Activated T-cell treated with anti-CD3 and anti-CD28 coated beads, Interleukin-2, amount 50 U/mL, for 1 hour (primary cell): ENCODE measurements around the gene KAT14.
"Not testable (repeated sequence)": the region's sequence is repeated elsewhere in the genome, so short reads cannot be mapped to it uniquely, and the experiment has no call there.

Experiments used
- DNase-seq: peaks from one replicate; pipeline ENCODE4 v3.0.0-alpha.2; 2020

KAT14 gene

DNA sequence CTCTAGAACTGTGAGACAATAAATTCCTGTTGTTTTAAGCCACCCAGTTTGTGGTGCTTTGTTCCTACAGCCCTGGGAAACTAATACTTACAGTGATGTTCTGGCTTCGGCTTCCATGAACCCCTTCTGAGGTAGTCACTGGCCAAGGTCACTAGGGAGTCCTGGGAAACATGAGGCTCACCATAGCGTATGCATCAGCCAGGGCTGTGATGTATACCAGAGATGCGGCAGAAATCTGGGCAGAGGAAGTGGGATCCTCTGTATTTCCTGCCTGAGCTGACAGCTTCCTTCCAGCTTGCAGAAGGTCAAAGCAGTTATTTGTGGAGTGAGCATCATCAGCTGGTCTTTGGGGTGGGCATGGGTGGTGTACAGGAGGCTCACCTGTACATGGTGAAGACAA, 27.9 kb downstream of the KAT14 start:
- DNase-seq = no peak

DNA sequence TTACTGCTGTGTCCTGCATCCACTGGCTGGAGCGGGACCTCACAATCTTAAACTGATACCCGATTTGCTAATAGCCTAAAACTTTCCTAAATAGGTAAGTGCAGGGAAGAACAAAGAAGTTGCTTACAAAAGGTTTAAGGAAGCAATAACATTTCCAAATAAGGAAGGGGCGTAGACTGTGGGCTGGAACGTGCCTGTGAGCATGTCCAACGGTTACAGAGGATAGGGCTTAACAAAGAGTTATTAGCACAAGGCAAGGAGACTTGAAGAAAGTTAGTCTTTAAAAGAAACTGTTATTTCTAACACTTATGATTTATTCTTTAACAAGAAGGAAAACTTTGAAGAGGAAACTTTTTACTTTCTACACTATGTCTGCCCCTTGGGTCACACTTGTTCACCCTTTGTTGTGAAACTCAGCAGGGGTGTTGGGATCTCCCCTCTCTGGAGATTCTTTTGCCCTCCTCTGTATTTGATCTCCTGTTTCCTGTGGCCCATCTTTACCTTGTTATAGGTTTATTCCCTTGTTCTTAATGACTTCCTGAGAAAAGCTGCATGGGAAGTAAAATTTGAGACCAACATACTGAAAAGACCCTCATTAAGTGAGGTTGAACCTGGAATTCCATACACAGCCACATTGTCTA, 28.7 kb downstream of the KAT14 start:
- DNase-seq = no peak

DNA sequence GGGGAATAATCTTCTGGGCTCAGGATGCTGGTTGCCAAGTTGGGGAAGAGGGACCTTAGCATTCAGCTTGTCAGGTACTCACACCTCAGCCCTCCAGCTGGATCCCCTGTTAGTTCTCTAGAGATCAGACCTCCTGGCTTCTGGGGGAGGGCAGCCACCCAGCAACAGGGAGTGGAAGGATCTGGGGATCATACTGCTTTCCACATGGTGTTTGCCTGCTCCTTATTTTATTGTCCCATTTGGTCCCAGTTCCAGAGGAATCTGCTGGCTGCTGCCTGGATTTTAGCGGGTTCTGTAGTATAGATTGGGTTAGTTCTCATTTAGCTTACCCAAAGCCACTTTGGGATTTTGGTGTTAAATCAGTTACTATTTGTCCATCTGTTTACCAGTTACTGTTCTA, 29.3 kb downstream of the KAT14 start:
- no peak for DNase-seq

DNA sequence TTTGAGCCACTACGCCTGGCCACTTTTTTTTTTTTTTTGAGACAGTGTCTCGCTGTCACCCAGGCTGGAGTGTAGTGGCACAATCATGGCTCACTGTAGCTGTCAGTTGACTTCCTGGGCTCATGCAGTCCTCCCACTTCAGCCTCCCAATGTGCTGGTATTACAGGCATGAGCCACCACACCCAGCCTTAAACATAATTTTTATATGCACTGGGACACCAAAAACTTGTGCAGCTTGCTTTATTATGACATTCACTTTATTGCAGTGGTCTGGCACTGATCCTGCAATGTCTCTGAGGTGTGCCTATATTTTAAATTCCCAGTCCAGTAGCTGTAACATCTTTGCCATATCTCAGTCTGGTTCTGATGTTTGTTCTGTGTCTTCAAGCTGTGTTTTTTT, 34.7 kb downstream of the KAT14 start:
- DNase-seq = no peak

DNA sequence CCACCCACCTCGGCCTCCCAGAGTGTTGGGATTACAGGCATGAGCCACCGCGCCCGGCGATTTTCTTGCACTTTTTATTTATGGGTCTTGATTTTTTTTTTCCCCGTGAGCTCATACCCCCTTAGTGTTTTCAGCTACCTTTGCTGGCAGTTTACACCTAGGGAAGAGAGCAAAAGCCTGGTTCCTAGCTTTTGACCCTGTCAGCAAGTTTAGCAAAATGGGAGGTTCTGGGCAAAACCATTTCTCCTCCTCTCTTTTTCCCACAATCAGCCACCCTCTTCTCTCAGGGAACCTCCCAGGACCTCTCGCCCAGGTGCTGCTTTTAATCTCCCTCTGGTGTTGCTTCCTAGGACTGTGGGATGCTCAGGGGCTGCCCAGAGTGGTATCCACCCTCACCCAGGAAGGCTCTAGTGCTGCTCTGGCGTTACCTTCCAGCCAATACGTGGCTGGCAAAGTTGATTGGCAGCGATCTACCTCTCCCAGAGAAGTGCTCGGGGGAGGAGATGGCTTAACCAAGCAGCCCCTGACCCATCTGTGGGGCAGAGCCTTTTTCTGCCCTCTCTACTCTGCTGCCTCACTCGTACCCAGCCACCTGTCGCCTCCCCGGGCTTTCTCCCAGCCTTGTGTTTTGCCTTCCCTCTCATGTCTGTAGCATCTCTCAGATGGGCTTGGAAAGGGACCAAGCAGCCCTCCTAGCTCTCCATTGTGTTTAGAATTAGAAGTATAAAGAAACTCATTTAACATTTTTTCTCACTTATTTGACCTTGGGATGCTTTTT, 37.4 kb downstream of the KAT14 start:
- no peak for DNase-seq

DNA sequence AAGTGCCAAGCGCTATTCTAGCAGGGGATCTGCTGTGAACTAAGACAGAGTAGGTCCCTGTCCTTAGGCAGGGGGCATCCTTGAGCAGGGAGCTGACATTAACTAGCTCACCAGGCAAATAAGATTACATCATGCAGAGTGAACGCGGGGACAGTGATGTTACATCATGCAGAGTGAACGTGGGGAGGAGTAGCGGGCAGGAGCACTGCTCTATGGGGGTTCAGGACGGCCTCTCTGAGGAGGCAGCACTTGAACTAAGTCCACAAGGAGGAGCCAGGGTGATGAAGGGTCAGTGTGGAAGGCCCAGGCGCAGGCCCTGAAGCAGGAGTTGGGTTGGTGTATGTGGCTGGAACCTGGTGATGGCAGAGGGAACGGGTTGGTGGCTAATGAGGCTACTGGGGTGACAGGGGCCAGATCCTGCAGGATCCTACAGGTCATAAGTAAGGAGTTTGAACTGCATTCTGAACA, 38.7 kb downstream of the KAT14 start:
- DNase-seq = no peak

DNA sequence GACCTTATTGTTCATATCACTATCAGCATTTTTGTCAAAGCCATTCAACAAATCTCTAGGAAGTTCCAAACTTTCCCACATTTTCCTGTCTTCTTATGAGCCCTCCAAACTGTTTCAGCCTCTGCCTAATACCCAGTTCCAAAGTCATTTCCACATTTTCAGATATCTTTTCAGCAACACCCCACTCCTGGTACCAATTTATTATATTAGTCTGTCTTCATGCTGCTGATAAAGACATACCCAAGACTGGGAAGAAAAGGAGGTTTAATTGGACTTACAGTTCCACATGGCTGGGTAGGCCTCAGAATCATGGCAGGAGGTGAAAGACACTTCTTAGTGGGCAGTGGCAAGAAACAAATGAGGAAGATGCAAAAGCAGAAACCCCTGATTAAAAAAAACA, 42.7 kb downstream of the KAT14 start:
- DNase-seq = not testable (repeated sequence)

DNA sequence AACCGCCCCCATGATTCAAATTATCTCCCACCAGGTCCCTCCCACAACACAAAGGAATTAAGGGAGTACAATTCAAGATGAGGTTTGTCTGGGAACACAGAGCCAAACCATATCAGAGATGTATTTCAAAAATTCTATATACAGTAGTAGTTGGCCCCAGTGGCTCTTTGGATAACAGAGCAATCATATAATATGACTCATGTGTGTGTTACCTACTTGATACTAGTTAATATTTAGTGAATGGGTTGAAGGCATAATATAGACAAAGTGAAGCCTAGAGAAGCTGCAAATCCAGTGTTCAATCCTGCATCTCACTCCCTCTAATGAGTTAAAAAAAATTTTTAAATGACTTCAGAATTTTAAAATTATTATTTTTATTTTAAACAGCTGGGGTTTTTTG, 43.2 kb downstream of the KAT14 start:
- no peak for DNase-seq

DNA sequence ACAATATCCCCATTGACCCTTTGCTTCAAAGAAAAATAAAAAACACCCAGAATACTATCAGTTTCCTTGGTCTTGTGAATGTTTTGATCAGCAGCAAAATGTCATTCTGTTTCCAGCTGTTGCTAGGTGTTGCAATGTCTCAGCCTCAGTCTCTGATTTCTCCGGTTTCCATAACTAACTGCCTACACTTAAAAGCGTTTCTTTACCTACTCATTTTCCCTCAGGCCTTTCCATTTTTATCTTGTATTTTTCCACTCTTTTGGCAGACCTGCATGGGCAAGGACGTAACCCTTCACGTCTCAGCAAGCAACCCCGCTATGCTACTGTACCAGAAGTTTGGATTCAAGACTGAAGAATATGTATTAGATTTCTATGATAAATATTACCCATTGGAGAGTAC, 49.4 kb downstream of the KAT14 start:
- no peak for DNase-seq

DNA sequence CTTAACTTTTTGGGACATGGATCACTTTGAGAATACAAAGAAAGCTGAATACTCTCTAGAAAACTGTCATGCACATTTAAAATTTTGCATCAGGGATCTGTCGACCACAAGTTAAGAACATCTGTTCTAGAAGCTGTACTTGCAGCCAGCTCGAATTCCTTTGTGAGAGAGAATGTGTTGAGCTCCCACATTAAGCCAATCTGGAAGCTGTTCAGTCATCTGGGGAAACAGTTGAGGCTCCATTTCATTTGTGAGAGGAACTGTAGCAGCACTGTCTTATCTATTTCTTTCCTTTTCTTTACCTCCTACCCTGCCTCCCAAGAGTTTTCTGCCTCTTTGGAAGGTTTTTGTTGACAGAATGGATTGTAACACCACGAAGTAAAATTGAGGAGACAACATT, 50.8 kb downstream of the KAT14 start:
- no peak for DNase-seq

DNA sequence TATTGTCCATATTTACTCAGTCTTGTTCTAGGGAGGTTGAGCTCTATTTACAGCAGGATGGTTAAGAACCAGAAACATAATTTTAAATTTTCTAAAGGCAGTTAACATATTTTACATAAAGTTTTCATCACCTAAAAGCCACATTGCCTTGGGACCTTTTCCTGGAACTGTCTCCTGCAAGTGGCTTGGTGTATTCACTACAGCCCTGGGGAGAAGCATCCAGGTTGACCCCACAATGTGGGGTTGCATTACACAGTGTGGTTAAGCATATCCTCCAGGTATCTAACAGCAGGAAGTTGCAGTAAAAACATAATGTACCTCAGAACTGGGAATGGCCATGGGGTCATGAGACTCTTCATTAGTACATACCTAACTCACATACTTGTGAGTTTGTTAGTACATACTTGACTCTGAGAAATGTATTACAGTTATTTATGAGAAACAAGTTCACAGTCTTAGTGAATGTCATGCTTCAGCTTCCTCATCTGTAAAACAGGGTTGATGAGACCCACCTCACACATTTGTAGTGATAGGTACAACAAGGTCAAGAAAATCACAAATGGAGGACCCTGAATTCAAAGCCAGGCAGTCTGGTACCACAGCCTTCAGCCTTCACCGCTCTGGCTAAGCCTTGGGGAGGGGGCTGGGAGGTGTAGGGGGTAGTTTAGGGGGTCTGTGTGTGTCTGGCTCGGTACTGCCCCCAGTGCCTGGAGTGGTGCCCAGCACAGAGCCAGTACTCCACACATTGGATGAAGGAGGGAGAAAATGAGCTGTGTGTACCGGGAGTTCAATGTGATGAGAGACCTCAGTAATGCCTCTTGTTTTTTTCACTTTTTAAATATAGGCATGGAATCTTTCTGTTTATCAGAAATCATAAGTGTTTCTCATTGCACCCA, 52.9 kb downstream of the KAT14 start:
- no peak for DNase-seq

DNA sequence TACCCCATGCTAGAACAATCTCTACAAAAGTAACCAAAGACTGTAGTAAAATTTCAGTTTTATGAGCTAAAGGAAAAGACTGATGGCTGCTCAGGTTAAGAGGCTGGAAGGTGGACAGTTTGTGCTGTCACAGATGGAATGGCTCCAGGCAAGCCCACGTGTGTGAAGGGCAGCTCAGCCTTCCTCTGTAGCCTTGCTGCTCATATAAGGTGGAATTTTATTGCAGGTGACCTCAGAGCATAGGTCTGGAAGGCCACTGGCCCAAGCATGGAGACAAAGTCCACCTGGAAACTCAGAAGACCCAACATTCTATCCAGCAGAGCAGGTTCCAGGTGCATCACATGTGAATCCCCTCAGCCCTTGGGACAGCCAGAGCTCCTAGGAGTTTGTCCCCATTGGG, 53.6 kb downstream of the KAT14 start:
- no peak for DNase-seq

DNA sequence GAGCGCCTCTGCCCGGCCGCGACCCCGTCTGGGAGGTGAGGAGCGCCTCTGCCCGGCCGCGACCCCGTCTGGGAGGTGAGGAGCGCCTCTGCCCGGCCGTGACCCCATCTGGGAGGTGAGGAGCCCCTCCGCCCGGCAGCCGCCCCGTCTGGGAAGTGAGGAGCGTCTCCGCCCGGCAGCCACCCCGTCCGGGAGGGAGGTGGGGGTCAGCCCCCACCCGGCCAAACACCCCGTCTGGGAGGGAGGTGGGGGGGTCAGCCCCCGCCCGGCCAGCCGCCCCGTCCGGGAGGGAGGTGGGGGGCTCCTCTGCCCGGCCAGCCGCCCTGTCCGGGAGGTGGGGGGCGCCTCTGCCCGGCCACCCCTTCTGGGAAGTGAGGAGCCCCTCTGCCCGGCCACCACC, 56.8 kb downstream of the KAT14 start:
- DNase-seq = not testable (repeated sequence)

DNA sequence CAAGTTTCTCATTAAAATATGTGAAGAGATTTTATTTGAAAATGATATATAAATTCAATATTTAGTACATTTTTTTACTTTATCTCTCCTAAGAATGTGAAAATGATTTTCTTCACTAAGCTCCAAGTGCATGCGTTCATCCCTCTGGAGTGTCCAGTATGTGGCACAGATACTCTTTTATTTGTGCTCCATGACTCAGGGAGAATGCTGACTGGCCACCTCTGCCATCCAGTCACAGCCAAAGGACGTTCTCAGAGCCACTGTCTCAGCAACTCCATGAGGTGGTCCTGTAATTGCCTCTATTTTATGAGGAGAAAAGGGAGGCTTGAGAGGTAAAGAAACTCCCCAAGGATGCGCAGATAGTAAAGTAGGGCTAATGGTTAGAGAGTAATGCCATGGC, 58.3 kb downstream of the KAT14 start:
- DNase-seq = no peak

DNA sequence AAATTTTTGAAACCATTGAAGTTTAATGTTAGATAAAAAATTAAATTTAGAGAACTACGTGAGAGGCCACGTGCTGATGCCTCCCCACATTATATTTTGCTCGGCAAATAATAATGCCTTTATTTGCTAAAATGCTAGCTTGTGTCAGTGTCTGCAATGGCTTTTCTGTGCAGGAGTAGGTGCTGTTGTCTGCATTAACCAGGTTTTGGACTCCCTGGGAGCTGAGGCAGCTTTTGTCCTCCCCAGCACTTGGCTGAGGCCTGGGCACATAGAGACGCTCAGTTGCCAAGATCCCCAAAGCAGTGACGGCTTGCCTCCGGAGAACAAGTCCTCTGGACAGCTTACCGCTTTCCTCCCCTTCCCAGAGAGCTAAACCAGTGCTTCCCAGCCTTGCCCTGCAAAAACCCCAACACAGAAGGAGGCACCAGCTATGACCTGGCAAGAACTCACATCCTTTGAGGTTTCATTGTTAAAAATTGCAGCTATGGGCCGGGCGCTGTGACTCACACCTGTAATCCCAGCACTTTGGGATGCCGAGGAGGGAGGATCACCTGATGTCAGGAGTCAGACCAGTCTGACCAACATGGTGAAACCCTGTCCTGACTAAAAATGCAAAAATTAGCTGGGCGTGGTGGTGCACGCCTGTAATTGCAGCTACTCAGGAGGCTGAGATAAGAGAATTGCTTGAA, 59.9 kb downstream of the KAT14 start:
- no peak for DNase-seq

DNA sequence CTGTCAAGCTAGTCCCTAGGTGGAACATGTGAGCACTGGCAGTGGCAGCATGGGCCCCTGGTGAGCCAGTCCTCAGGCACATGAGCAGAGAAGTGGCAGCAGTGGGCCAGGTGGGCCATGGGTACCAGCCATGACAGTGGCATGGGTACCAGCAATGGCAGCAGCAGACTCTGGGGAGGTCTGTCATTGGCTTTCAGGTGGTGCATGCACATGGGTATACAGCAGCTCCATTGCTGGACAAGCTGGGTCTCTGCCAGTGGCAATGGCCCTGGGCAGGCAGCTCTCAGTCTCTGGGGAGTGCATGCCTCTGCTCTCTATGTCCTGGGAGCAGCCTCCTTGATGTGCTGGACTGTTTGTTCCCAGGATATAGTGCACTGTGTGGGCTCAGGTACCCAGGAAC, 65.3 kb downstream of the KAT14 start:
- DNase-seq = no peak

DNA sequence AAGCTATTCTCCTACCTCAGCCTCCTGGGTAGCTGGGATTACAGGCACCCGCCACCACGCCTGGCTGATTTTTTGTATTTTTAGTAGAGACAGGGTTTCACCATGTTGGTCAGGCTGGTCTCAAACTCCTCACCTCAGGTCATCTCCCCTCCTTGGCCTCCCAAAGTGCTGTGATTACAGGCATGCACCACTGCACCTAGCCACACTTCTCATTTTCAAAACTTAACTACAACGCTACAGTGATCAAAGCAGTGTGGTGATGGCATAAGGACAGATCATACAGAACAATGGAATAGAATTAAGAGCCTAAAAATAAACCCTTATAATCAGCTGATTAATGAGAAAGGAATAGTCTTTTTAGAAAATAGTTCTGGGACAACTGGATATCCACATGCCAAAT, 66.0 kb downstream of the KAT14 start:
- not testable (repeated sequence) for DNase-seq

DNA sequence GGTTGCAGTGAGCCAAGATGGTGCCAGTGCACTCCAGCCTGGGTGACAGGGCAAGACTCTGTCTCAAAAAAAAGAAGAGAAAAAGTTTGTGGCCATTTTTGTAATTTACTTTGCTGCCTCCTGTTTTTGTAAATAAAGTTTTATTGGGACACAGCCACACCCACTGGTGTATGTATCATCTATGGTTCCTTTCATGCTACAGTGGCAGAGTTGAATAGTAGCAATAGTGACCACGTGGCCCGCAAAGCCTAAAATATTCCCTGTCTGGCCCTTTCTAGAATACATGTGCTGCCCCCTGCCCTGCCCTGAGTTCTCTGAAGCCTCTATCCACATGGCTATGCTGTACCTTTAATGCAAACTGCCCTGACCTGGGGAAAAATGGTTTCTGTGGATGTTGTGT, 75.3 kb downstream of the KAT14 start:
- DNase-seq = no peak

DNA sequence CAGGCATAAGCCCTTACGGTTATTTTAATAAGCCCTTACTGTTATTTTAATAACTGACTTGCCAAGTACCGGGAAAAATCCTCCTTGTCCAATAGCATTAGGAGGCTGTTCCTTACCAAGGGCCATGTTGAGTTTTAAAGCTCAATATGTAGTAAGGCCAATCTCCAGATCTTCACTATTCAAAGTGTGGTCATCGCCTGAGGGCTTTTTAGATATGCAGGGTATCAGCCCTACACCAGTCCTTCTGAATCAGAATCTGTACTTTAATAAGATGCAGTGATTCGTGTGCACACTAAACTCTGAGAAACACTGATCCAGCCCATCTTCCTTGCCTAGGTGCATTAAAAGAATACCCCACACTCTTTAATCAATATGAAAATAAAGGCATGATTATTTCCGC, 77.9 kb downstream of the KAT14 start:
- DNase-seq = no peak

DNA sequence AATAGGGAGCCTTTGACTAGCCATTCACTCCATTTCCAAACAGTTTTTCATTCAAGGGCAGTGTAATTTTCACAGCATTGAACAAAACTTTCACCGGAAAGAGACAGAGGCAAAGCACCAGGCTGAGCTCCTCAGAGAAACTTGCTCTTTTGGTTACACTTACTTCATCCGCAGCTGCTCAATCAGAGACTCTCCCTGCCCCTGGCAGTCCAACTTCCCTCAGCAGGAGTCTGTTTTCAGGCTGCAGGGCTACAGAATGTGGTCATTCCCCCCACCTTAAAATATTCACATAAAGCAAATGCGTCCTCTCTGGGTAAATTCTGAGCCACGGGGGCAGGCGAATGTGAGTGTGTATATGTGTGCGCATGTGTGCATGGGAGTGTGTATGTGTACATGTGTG, 80.6 kb downstream of the KAT14 start:
- DNase-seq = no peak

DNA sequence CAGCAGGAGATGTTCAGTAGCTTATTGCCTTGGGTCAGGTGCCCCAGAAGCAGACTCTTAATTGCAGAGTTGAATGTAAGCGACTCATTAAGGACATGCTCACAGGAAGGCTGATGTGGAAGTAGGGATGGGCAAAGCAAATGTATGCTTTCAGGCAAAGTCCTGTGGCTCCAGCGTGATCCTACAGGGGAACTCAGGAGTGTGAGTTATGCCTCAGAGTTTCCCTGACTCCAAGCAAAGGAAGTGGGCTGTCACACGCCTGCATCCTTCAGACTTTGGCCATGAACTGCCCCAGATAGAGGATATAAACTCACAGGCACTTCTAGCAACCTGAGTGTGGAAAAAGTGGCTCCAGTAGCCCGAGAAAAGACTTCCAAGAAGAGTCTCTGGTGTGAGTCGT, 85.7 kb downstream of the KAT14 start:
- DNase-seq = no peak

DNA sequence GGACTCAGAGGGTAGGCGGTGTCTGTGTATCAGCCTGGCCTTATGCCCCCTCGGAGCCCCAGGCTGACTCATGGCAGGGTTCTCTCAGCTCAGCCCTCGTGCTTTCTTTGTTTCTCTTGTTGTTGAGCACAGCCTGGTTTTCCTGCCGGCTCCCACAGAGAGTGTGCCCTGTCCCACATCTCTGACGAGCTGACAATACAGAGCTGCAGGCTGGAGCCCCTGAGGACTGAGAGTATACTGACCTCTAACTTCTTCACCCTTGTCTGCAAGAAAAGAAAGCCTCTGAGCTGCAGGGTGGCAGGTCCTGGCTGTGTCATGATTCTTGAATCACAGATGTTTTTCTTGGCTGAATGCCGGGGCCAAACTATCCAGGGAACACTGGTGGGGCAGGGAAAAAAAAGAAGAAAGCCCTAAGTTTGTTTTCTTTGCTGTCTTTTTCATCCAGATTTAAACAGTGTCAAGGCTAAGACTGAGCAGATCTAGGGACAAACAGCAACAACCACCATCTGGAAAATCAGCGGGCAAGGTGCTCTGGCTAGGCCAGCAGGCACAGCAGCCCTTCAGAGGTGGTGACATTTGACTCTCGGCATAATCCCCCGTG, 87.4 kb downstream of the KAT14 start:
- DNase-seq = no peak

DNA sequence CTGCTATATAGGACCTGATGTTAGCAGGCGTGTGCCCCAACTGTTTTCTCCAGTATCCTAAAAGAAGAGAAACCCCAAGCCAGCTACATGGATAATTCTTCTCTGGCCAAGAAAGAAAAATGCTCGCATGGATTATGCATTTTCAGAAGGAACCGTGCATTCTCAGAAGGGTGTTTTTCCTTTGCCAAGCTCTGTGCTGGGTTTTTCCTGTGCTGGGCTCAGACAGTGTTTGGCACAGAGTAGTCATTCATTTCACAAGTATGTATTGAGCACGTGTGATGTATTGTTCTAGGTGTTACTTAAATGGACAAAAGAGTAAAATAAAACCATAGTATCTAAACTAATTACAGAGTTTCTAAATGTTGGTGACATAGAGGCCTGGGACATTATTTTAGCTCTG, 88.0 kb downstream of the KAT14 start:
- DNase-seq = no peak
